ENCODE measurements around the gene HMGCS2. TPM values are rescaled to one million over a fixed set of nuclear protein-coding genes. Genes with fewer than 3 reads are reported as not detected.
"Not testable (repeated sequence)": the region's sequence is repeated elsewhere in the genome, so short reads cannot be mapped to it uniquely, and the experiment has no call there.

Gene HMGCS2
- total RNA-seq, 1 experiment from 2014 or later, result not detected

GRCh38 chr1:119797162-119797561 is 28.5 kb upstream of the HMGCS2 start:
- H3K79me2 ChIP-seq (ENCODE audit: low read length), result no peaks in the 10 kb centered on the region
- H2AFZ ChIP-seq (ENCODE audit: low read length), result no peak overlapping the region
- no peaks in the 10 kb centered on the region for H4K20me1 ChIP-seq (ENCODE audit: insufficient read depth, low read depth, low read length)
- H3K9me2 ChIP-seq (replicated peaks; ENCODE audit: insufficient read depth, low read length), result no peaks in the 10 kb centered on the region
- DNase-seq, result no peak
- no peaks in the 10 kb centered on the region for H3K27me3 ChIP-seq (ENCODE audit: low read length)
- H3K9ac ChIP-seq (ENCODE audit: low read length), result no peak overlapping the region
- no peak overlapping the region for H3K4me3 ChIP-seq (ENCODE audit: low read length)
- no peaks in the 10 kb centered on the region for H3K36me3 ChIP-seq (ENCODE audit: insufficient read depth, low read length)
- H3K4me2 ChIP-seq (ENCODE audit: low read depth, low read length, poor library complexity, severe bottlenecking), result no peak overlapping the region
- no peak overlapping the region for H3K27ac ChIP-seq (ENCODE audit: low read length)
- H3K4me1 ChIP-seq (ENCODE audit: low read length), result no peaks in the 10 kb centered on the region
- no peaks in the 10 kb centered on the region for H3K9me3 ChIP-seq (ENCODE audit: low read length)

GRCh38 chr1:119795261-119796200 is 26.8 kb upstream of the HMGCS2 start:
- H3K27ac ChIP-seq (ENCODE audit: low read length), result no peak overlapping the region
- no peak overlapping the region for H2AFZ ChIP-seq (ENCODE audit: low read length)
- H3K79me2 ChIP-seq (ENCODE audit: low read length), result no peaks in the 10 kb centered on the region
- H3K4me1 ChIP-seq (ENCODE audit: low read length), result no peaks in the 10 kb centered on the region
- no peak overlapping the region for H3K4me2 ChIP-seq (ENCODE audit: low read depth, low read length, poor library complexity, severe bottlenecking)
- H3K9ac ChIP-seq (ENCODE audit: low read length), result no peak overlapping the region
- no peak overlapping the region for H3K4me3 ChIP-seq (ENCODE audit: low read length)
- no peaks in the 10 kb centered on the region for H4K20me1 ChIP-seq (ENCODE audit: insufficient read depth, low read depth, low read length)
- H3K9me3 ChIP-seq (ENCODE audit: low read length), result no peaks in the 10 kb centered on the region
- H3K9me2 ChIP-seq (replicated peaks; ENCODE audit: insufficient read depth, low read length), result no peaks in the 10 kb centered on the region
- DNase-seq, result no peak
- no peaks in the 10 kb centered on the region for H3K36me3 ChIP-seq (ENCODE audit: insufficient read depth, low read length)
- no peaks in the 10 kb centered on the region for H3K27me3 ChIP-seq (ENCODE audit: low read length)

- Histone ChIP-seq H3K27ac (ENCODE audit: low read length) (no peak overlapping the region), H3K36me3 (ENCODE audit: insufficient read depth, low read length) (no peaks in the 10 kb centered on the region), H3K79me2 (ENCODE audit: low read length) (no peaks in the 10 kb centered on the region), H3K4me1 (ENCODE audit: low read length) (no peaks in the 10 kb centered on the region), H4K20me1 (ENCODE audit: insufficient read depth, low read depth, low read length) (no peaks in the 10 kb centered on the region), H3K9me3 (ENCODE audit: low read length) (no peaks in the 10 kb centered on the region), H3K9ac (ENCODE audit: low read length) (no peak overlapping the region), H2AFZ (ENCODE audit: low read length) (no peak overlapping the region), H3K9me2 (replicated peaks; ENCODE audit: insufficient read depth, low read length) (no peaks in the 10 kb centered on the region), H3K4me3 (ENCODE audit: low read length) (no peak overlapping the region), H3K27me3 (ENCODE audit: low read length) (no peaks in the 10 kb centered on the region), H3K4me2 (ENCODE audit: low read depth, low read length, poor library complexity, severe bottlenecking) (no peak overlapping the region)
- DNase-seq, result no peak
Observed at GRCh38 chr1:119794876-119795240, 26.2 kb upstream of the HMGCS2 start.

- Histone ChIP-seq H3K4me1 (ENCODE audit: low read length) (no peaks in the 10 kb centered on the region), H3K9ac (ENCODE audit: low read length) (no peak overlapping the region), H3K36me3 (ENCODE audit: insufficient read depth, low read length) (no peaks in the 10 kb centered on the region), H4K20me1 (ENCODE audit: insufficient read depth, low read depth, low read length) (no peaks in the 10 kb centered on the region), H3K4me2 (ENCODE audit: low read depth, low read length, poor library complexity, severe bottlenecking) (no peak overlapping the region), H3K79me2 (ENCODE audit: low read length) (no peaks in the 10 kb centered on the region), H3K27me3 (ENCODE audit: low read length) (no peaks in the 10 kb centered on the region), H3K9me2 (replicated peaks; ENCODE audit: insufficient read depth, low read length) (no peaks in the 10 kb centered on the region), H3K27ac (ENCODE audit: low read length) (no peak overlapping the region), H2AFZ (ENCODE audit: low read length) (no peak overlapping the region), H3K9me3 (ENCODE audit: low read length) (no peaks in the 10 kb centered on the region), H3K4me3 (ENCODE audit: low read length) (no peak overlapping the region)
- no peak for DNase-seq
Observed at GRCh38 chr1:119794230-119794875, 25.6 kb upstream of the HMGCS2 start.

GRCh38 chr1:119791377-119791776 is 22.7 kb upstream of the HMGCS2 start:
- Histone ChIP-seq H3K9me2 (replicated peaks; ENCODE audit: insufficient read depth, low read length) (no peaks in the 10 kb centered on the region), H3K4me3 (ENCODE audit: low read length) (no peak overlapping the region), H3K36me3 (ENCODE audit: insufficient read depth, low read length) (no peaks in the 10 kb centered on the region), H4K20me1 (ENCODE audit: insufficient read depth, low read depth, low read length) (no peaks in the 10 kb centered on the region), H3K4me2 (ENCODE audit: low read depth, low read length, poor library complexity, severe bottlenecking) (no peak overlapping the region), H3K9me3 (ENCODE audit: low read length) (no peaks in the 10 kb centered on the region), H3K27ac (ENCODE audit: low read length) (no peak overlapping the region), H3K27me3 (ENCODE audit: low read length) (no peaks in the 10 kb centered on the region), H3K79me2 (ENCODE audit: low read length) (no peaks in the 10 kb centered on the region), H3K9ac (ENCODE audit: low read length) (no peak overlapping the region), H2AFZ (ENCODE audit: low read length) (no peak overlapping the region), H3K4me1 (ENCODE audit: low read length) (no peaks in the 10 kb centered on the region)
- no peak for DNase-seq

- Histone ChIP-seq H3K9me3 (ENCODE audit: low read length) (no peaks in the 10 kb centered on the region), H3K9ac (ENCODE audit: low read length) (no peak overlapping the region), H3K4me3 (ENCODE audit: low read length) (no peak overlapping the region), H3K4me2 (ENCODE audit: low read depth, low read length, poor library complexity, severe bottlenecking) (no peak overlapping the region), H3K27me3 (ENCODE audit: low read length) (no peaks in the 10 kb centered on the region), H3K36me3 (ENCODE audit: insufficient read depth, low read length) (no peaks in the 10 kb centered on the region), H3K27ac (ENCODE audit: low read length) (no peak overlapping the region), H3K79me2 (ENCODE audit: low read length) (no peaks in the 10 kb centered on the region), H2AFZ (ENCODE audit: low read length) (no peak overlapping the region), H4K20me1 (ENCODE audit: insufficient read depth, low read depth, low read length) (no peaks in the 10 kb centered on the region), H3K4me1 (ENCODE audit: low read length) (no peaks in the 10 kb centered on the region), H3K9me2 (replicated peaks; ENCODE audit: insufficient read depth, low read length) (no peaks in the 10 kb centered on the region)
- DNase-seq, result no peak
Observed at GRCh38 chr1:119790451-119791198, 21.9 kb upstream of the HMGCS2 start.

- no peaks in the 10 kb centered on the region for H3K27me3 ChIP-seq (ENCODE audit: low read length)
- no peak overlapping the region for H3K9ac ChIP-seq (ENCODE audit: low read length)
- H3K4me2 ChIP-seq (ENCODE audit: low read depth, low read length, poor library complexity, severe bottlenecking), result no peak overlapping the region
- no peaks in the 10 kb centered on the region for H3K36me3 ChIP-seq (ENCODE audit: insufficient read depth, low read length)
- H3K4me1 ChIP-seq (ENCODE audit: low read length), result no peaks in the 10 kb centered on the region
- no peaks in the 10 kb centered on the region for H3K79me2 ChIP-seq (ENCODE audit: low read length)
- no peak for DNase-seq
- H3K9me3 ChIP-seq (ENCODE audit: low read length), result no peaks in the 10 kb centered on the region
- H3K4me3 ChIP-seq (ENCODE audit: low read length), result no peak overlapping the region
- no peak overlapping the region for H3K27ac ChIP-seq (ENCODE audit: low read length)
- no peaks in the 10 kb centered on the region for H4K20me1 ChIP-seq (ENCODE audit: insufficient read depth, low read depth, low read length)
- no peak overlapping the region for H2AFZ ChIP-seq (ENCODE audit: low read length)
- no peaks in the 10 kb centered on the region for H3K9me2 ChIP-seq (replicated peaks; ENCODE audit: insufficient read depth, low read length)
Observed at GRCh38 chr1:119787776-119788175, 19.1 kb upstream of the HMGCS2 start.

GRCh38 chr1:119786473-119787050 is 17.9 kb upstream of the HMGCS2 start:
- H3K9me2 ChIP-seq (replicated peaks; ENCODE audit: insufficient read depth, low read length); H2AFZ ChIP-seq (ENCODE audit: low read length); H3K27me3 ChIP-seq (ENCODE audit: low read length); H3K9me3 ChIP-seq (ENCODE audit: low read length); H3K27ac ChIP-seq (ENCODE audit: low read length); DNase-seq; H3K9ac ChIP-seq (ENCODE audit: low read length); H4K20me1 ChIP-seq (ENCODE audit: insufficient read depth, low read depth, low read length); H3K4me3 ChIP-seq (ENCODE audit: low read length); H3K79me2 ChIP-seq (ENCODE audit: low read length); H3K36me3 ChIP-seq (ENCODE audit: insufficient read depth, low read length); H3K4me1 ChIP-seq (ENCODE audit: low read length); H3K4me2 ChIP-seq (ENCODE audit: low read depth, low read length, poor library complexity, severe bottlenecking): not testable (repeated sequence)

Measured in Karpas-422 (cell line).